ENCODE measurements around the gene HDAC9.

HDAC9 gene

DNA sequence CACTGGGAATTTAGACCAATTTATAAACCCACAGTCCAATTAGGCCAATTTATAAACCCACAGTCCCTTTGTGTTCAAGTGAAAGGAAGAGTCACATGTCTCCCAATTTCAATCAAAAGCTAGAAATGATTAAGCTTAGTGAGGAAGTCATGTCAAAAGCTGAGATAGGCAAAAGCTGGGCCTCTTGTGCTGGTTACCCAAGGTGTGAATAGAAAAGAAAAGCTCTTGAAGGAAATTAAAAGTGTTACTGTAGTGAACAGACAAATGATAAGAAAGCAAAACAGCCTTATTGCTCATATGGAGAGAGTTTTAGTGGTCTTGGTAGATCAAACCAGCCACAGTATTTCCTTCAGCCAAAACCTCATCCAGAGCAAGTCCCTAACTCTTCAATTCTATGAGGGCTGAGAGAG is 245.0 kb downstream of the HDAC9 start:
- DNase-seq: no peak

DNA sequence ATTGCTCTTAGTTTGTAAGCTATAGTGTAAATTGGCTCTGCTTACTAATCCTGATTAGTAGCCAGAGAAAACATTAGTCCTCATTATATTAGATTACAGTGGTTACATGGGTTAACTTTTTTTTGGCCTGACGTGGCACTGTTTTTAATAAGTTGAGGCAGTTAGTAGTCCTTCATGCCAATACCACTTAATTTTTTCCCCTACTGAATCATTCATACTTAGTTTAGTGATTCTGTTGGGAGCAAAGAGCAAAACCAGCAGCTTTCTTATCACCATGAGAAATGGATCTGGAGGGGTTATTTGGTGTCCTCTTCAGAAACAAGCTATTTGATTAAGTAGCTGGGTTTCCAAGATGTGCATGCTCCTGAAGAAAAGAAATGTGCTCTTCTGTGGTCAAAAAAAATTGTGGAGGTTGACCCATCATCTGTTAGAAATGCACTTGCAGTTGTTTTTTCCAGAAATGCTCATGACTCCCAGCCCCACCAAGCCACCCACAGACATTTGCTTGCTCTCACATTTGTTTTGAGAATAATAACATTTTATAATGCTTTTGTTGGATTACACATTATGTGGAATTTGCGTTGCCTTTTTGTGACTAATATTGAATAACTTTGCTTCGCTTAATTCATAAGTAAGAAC is 258.5 kb downstream of the HDAC9 start:
- DNase-seq: no peak

DNA sequence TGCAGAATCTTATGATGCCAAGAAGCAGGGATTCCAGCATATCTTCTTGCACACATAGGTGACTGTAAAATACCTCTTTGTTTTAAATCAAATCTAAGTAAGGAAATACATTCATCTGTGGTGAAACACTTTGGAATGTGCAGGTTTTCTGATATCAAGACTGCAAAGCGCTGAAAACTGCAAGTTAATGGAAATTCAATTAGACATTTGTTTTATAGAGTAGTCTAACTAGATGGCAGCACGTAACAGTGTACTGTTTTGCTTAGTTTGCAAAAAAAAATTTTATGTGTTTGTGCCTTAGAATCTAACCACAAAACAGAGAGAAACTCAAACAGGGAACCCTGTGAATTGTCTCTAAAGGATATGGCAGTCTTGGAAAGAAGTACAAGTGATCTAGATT is 259.2 kb downstream of the HDAC9 start:
- DNase-seq: no peak

DNA sequence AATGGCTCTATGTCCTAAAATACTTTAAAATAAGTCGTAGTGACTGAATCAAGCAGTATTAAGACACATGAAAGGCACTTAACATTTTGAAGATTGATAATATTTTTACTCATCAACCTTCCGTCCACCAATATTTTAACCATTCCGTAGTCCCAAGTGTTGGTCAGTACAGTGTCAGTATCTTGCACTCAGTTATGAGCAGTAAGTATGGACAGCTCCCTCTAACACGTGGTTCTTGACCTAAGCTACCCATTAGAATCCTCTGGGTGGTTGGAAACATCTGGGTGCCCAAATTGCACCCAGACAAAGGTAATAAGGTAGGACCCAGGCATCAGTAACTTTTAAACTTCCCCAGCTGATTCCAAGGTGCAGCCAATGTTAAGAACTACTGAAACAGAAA is 260.2 kb downstream of the HDAC9 start:
- no peak for DNase-seq

DNA sequence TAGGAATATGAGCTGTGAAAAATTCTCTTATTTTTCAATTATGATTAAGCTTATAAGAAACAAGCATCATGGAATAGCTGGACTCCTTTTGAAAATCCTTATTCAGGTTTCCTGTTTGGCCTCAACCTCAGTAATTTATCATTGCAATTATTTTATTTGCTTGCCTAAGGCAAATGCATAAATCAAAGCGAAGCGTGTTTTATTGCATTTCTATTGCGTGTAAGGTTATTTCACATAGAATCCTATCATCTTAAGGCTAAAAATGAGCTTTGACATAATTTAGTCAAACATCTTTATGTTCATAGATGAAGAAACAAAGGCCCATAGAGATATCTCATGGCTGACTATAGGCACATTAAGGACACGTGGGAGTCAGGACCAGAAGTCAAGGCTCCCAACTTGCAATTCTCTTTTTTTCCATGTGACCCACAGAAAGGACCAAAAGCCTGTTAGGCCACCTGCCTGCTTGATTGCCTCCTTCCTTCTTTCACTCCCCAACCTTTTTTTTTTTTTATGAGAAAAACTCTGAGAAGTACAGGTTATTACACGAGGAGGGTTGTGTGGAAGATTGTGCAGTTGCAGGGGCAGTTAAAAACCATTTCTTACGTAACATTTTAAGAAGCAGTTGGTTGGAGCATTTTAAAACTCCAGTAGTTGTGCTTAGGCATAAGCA is 261.0 kb downstream of the HDAC9 start:
- DNase-seq: no peak

DNA sequence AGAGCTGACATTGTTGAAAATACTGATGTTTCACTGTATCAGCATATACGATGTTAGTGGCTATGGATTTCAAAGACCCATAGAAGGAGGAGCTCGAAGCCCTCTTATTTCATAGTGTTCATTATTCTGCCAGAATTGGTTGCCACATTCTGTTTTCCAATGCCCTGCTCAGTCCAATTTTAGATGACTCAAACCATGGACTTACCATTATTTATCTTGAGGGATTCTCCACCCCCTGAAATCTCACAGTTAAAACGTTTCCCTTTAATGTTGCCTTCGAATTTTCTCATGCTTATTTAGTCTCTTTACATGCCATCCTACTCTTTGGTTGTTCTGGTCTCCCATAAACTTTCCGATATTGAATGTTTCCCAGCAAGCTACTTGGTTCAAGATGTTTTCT is 264.5 kb downstream of the HDAC9 start:
- no peak for DNase-seq

DNA sequence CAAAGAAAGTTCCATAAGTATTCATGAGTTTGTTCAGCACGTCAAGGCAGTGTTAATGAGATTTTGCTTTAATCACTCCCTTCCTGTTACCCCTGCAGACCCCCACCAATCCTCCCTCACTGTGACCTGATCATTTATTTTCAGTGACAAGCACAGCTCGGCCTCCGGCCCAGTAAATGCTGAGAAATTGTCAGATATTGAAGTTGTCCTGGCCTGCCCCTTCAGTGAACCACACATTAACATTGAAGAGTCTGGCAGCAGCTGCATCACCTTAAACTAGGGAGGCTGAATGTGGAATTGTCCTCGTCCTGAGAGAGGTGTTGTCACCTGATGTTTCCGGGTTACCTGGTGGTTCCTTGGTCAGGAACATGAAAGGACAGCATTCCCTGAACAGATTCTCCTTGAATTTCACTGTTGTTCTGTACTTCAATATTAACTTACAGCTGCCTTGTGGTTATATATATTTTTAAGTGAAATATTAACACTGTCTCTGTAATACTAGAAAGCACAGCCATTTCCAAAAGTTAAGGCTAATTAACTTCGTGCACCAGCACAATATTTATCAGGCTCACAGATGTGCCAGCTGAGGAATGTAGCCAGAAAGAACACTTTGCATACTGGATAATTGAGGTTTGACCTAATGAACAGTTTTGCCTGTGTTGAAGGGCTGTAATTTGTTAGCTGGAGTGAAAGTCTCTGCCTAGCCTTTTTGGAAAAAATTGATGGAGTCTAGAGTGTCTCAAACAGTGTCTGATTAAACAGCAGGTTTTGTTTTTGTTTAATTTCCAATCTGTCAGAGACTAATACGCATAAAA is 265.3 kb downstream of the HDAC9 start:
- no peak for DNase-seq

DNA sequence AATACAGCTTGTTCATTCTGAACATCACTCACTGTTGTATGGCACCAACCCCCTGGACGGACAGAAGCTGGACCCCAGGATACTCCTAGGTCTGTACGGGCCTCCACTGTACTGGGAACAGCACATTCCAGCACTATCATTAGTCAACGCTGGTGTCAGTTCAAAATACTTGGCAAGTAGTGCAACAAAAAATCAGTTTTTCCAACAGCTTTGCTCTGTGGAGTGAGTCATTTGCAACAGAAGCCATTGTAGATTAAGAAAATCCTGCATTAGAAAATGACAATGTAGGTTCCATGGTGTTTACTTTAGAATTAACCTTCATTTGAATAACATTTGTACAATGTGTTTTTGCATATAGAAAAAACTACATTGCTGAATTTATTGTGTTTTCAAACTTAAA is 266.6 kb downstream of the HDAC9 start:
- DNase-seq: no peak

DNA sequence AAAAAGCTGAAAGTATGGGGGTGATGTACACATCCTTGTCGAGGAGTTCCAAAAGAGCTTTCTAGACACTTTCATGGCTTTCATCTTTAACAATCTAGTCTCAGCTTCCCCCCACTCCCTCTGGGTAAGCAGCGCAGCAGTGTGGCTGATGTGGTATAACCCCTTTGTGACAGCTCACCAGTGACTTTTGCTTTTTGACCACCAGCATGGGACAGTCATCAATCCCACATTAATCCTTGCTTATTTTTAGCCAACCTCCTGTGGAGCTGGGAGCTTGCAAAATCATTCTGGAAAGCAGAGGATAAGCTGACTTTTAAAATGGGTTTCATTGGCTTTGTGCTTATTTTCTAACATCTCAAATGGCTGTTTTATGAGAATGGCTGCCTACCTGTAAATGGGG is 272.7 kb downstream of the HDAC9 start:
- no peak for DNase-seq

DNA sequence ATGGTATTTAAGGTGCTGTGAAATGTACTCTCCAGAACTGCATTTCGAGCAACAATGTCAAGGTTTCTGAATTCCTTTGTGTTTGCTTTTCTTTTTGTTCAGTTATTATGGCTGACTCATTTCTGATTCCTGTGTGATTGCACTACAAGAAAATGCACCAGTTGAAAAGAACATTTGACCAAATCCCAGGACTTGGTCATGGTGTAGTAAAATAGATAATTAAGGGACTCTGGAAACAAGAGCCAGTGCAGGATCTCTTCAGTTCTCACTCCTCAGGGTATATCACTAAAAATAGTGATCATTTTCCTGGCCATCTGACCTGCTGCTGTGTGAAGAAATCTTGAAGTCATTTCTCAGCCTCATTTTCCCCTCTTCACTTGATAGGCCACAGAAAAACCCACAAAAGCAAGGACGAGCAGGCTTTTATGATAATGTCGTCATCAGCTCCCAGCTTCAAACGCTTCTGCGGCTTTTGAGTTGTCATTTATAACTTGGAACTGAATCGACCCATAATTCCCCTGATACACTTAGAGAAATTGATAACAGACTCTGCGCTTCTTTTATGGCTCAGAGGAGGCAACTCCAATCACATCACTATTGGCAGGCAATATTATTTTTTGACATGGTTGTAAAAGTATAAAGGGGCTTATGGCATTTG is 274.7 kb downstream of the HDAC9 start:
- no peak for DNase-seq

DNA sequence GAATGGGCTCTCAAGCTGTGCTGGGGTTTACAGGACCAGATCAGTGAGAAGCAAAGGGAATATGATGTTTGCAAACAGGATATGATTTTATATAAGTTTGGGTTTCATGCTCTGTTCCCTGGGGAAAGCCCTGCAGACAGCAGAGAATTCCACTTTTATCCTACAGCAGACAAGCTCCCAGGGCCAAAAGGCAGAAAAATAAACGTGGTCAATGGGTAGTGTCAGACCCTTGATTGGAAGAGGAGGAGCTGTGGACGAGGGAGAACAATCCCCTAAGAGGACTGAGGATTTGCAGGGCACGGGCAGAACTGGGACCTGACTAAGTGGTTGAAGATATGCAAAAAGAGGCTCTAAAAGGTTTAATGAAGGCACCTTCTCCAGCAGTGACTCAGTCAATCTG is 275.3 kb downstream of the HDAC9 start:
- no peak for DNase-seq

DNA sequence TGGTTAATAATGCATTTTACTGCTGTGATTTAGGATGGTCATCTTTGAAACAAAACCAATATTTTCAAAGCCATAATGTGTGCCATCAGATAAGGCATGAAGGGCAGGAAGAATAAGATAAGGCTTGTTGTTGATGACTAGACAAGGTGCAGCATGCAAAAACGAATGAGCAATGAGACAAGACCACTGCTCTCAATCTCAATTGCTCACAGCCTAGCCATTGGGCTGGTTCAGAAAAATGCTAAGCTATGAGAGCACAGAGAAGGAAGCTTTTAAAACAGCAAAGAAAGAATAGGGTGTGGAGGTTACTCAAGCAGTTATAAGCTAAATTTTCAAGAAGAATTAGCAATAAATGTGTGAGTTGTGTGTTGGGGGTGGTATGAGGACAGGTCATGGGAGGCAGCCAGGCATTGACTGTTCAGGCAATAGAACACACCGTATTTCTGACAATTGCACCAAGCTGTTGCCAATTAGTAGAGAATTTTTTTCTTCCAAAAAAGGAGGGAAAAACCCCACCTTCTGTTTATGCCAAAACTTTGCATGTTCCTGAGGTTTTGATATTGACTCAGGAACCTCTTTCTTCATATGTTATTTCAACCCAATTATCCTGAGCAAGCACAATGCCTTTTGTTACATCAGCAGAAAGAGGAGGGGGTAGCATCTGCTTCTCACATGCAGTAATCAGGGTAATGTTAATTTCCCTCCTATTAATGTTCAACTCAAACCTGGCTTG is 276.5 kb downstream of the HDAC9 start:
- DNase-seq: no peak

DNA sequence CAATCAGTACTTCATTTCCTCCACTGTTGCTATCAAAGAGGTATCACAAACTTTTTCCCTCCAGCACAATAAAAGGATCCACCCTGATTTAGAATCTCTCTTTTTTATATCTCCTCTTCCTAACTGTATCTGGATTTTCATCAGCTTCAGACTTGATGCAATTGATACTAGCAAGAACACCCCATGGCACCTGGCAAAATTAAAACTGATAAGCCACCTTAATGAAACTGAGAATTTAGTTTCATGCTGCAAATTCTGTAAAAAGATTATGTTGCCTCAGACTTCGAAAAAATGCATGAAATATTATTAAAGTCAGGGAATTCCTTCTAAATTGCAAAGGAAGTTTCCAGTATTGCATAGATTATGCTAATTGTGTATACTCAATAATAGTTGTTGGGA is 277.0 kb downstream of the HDAC9 start:
- no peak for DNase-seq

DNA sequence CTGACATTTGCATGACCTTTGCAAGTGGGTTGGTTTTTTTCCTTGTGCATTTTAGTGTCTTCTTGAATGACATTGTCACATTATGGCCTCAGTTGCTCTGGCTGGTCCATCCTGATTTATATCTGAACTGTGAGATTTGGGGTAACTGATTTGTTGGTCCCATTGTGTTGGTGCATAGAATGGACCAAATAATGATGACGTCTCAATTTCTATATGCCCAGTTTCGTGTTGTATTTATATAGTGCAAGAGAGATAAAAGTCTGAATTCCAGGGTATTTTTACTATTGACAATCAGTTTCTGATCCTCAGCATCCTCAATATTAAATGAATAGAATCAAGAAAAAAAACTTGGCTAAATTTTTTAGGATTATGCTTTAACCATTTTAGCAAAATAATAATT is 281.8 kb downstream of the HDAC9 start:
- no peak for DNase-seq

DNA sequence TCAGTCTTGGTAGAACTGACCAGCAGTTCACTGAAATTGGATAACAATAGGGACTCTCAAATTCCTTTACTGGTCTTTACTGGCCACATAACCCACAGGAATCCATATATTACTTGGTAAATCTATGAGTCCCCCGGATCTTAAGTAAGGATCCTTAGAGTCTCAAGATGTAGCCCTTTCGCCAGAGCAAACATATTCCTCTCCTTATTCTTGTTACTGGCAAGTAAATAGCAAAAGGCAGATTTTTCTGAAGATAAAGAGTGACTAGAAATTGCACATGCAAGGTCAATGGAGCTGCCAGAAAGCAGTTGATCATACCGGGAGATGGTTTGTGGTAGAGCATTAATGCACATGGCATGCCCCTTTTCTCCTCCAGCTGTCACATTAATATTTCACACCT is 283.0 kb downstream of the HDAC9 start:
- DNase-seq: no peak

DNA sequence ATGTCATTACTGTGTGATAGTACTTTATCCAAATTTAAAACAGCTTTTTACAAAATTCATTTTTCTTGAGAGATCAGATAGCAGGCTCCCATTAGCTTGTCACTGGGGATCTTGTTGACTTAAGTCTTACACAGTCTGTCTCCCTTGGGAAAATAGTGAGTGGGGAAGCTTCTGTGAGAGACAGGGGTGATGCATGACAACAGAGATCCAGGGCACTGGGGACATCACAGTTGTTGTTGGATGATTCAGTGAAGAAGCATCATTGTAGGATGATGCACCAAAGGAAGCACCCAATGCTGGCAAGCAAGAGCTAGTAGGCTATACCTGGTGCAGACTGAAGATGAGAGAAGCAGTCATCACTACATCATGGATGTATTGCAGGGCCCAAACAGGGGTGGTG is 284.7 kb downstream of the HDAC9 start:
- DNase-seq: no peak

DNA sequence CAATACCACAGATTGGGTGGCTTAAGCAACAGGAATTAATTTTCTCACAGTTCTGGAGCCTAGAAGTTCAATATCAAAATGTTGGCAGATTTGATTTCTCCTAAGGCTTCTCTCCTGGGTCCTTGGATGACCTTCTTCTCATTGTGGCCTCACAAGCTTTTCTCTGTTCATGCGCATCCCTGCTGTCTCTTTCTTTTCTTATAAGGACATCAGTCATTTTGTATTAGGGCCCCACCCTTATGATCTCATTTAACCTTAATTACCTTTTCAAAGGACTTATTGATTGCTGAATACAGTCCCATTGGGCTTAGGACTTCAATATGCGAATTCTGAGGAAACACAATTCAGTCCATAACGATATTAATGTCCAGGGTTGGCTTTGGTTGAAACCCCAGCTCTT is 285.4 kb downstream of the HDAC9 start:
- DNase-seq: no peak

DNA sequence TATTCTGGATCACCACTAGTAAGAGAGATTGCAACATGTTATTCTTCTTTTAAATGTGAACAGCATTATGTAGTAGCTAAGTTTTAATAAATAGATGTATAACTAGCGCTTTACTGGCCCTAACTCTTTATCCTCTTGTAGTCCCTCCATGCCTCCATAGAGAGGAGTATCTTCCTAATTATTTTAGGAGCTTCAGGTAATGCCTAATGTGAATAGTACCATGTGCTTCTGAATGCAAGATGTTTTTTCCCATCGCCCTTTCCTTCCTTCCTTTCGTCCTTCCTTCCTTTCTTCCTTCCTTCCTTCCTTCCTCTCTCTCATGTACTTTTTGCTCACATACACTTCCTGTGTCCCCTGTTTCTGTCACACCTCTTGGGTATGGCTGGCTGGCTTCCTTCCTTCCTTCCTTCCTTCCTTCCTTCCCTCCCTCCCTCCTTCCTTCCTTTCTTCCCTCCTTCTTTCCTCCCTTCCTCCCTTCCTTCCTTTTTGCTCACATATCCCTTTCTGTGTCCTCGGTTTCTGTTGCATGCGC is 290.7 kb downstream of the HDAC9 start:
- no peak for DNase-seq

DNA sequence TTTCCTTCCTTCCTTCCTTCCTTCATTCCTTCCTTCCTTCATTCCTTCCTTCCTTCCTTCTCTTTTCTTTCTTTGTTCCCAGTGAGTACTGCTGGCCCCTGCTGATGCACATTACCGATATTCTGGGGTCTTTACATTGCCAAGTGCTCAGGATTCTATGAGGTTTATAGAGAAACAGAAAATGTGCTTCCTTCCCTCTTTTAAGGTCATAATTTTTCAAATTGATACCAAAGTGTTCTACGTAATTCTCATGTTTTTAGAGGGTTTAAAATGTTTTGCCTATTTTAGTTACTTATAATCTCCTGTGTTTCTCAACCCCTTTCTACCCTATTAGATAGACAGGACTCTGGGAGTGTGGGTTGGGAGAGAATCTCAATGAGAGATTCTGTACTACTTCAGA is 291.2 kb downstream of the HDAC9 start:
- no peak for DNase-seq

DNA sequence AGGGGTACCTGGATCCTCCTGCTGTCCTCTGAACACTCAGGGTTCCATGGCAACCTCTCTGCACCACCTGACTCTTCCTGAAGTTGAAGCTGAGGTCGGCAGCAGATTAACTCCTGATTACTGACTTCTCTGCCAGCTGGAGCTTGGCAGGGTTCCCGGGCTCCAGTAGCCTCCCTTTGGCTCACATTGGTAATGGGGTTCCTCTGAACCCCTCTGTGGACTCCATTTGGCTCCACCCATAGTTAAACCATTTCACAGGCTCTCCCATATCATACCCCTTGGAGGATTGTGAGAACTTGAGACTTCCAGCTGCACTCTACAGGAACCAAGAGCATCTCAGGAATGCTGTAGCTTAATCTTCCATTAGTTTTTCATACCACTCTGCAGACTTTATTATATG is 292.5 kb downstream of the HDAC9 start:
- DNase-seq: no peak

DNA sequence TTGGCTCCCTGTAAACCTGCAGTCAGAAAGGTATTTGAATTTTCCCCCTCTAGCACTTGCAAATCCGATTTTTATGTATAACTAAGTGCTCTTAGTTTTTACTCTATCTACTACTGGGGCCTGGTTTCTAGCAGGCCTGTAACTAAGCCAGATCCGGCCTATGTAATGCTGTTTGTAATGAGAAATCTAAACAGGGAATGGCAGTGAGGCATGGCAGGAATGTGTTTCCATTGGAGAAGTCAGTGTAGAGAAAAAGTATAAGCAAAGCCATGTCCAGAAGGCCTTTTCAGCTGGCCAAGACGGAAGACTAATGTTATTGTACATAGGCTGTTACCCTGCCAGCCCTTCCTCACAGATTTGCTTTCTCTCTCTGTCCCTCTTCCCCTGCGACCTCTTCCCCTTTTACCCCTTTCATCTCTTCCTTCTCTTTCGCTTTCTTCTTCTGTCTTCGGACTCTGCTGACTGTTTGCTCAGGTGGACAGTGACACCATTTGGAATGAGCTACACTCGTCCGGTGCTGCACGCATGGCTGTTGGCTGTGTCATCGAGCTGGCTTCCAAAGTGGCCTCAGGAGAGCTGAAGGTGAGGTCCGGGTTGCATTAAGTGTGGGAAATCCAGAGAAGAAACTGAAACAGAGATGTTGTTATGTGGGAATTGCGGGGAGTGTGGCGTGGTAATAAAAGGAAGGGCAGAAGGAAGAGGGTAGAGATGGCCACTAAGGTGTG is 297.5 kb downstream of the HDAC9 start:
- no peak for DNase-seq

DNA sequence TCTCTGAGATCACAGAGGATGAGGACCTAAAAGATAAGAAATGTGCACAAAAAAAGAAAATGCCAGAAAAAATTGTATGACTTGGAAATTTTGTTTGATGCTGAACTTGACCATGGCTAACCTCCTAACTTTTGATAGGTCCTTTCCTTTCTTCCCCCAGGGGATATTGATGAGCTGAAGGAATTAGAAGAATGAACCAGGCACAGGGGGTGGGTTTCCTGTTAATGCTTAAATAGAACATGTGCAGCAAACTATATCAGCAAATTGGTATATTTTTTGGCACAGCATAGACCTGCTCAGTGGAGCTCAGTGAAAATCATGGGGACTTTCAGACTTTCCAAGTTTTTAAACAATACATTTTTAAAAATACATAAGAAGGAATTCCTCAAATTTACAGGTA is 300.7 kb downstream of the HDAC9 start:
- DNase-seq: no peak

All from activated naive CD4-positive, alpha-beta T cell treated with anti-CD3 and anti-CD28 coated beads, Interleukin-2, amount 50 U/mL, for 16 hours (primary cell).